Hindlimb muscle (tissue), 1 donor: Measurements from ENCODE around the gene OR1J2. TPM values are rescaled to one million over a fixed set of nuclear protein-coding genes. Genes with fewer than 3 reads are reported as not detected.

ENCODE experiments used
- DNase-seq: peaks from one replicate; pipeline ENCODE4 v3.0.0-alpha.2; 2013
- polyA plus RNA-seq: library from polyadenylated mRNA; unstranded; fragments of 120-200 nt; gene quantifications from one replicate; pipeline ENCODE4 v1.2.1, GENCODE V29; 2013; ENCODE audit not compliant: insufficient read length

The OR1J2 gene
- polyA plus RNA-seq, 1 donor: not detected

DNA sequence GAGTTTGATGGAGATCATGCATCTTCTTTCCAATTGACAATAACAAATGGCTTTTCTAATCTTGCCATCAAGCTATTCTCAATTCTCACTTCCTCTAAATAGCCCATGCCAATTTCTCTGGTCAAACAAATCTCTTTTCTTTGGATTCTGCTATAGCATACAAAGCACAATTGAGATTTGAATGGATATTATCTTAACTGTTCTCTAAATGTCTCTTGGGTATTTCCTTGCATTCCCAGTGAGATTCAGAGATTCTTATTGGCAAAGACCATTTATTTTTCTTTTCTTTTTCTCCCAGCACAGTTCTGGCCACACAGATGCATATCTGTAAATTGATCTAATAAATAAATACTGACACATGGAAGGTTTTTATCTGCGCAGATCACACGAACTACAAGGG is 42.2 kb downstream of the OR1J2 start, which contains the start of gene OR1N2:
Gene OR1N2 (plus strand): TSS at position 301 of the 400 bp plus-strand sequence. CDS start 100 bp downstream, outside the sequence.
- no peak for DNase-seq

Other genes starting within 250 kb of the OR1J2 start
- gene RBM18, start 246.0 kb upstream of the OR1J2 start, polyA plus RNA-seq: 30.9 TPM
- 26.7 TPM for gene MRRF, start 245.9 kb upstream of the OR1J2 start, polyA plus RNA-seq
- gene PTGS1, start 139.8 kb upstream of the OR1J2 start, polyA plus RNA-seq: 4.7 TPM
- not detected for gene OR1J1, start 32.9 kb upstream of the OR1J2 start, polyA plus RNA-seq
- not detected for gene OR1J4, start 8.3 kb downstream of the OR1J2 start, polyA plus RNA-seq
- gene OR1N1, start 16.5 kb downstream of the OR1J2 start, polyA plus RNA-seq: not detected
- not detected for gene OR1N2, start 42.3 kb downstream of the OR1J2 start, polyA plus RNA-seq
- 0.09 TPM for gene OR1L8, start 72.6 kb downstream of the OR1J2 start, polyA plus RNA-seq
- gene OR1Q1, start 103.9 kb downstream of the OR1J2 start, polyA plus RNA-seq: not detected
- gene OR1B1, start 146.8 kb downstream of the OR1J2 start, polyA plus RNA-seq: not detected
- not detected for gene OR1L1, start 150.9 kb downstream of the OR1J2 start, polyA plus RNA-seq
- not detected for gene OR1L3, start 164.3 kb downstream of the OR1J2 start, polyA plus RNA-seq
- gene OR1L4, start 213.2 kb downstream of the OR1J2 start, polyA plus RNA-seq: not detected
- gene OR1L6, start 231.5 kb downstream of the OR1J2 start, polyA plus RNA-seq: not detected